Stimulated activated CD4-positive, alpha-beta T cell treated with anti-CD3 and anti-CD28 coated beads, Interleukin-4, amount 100 ng/mL, for 1 hour (primary cell): ENCODE results near the gene MID1.
"Not testable (repeated sequence)": the region's sequence is repeated elsewhere in the genome, so short reads cannot be mapped to it uniquely, and the experiment has no call there.

ENCODE experiments used
- DNase-seq: peaks from one replicate; pipeline ENCODE4 v3.0.0-alpha.2; 2020

MID1 gene

DNA sequence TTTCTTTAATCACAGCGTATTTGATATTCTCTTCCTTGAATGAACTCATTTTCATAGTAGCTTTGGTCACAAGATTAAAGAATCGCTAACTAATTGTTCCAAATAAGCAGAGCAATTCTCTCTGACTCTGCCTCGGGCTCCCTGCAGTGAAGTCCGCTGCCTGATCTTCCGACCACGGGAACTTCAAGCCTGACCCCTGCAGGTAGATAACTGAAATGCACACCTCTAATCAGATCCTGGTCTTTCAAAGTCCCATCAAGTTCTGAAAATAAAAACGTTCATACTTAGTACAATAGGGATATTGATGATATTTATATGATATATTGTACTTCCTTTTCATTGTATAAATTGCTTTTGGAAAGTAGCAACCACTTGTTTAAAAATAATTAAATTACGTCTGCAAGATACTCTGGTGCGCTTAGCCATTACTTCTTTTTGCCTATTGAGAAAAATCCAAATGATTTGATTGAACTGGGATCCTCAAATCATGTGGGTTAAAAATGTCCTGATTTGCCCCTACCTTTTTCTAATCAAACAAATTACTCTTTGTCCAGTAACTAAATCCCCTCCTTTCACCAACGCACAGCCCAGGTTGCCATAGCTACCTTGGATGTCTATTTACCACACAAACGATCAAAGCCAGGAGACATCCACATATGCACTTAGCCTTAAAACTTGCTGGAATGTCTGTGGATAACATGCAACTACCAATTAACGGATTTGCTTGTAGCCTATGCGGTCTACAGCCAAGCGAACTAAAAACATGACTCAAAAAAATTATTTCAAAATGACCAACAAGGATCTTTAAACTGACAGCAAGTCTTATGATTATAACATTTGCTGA lies 4.2 kb downstream of the MID1 start:
- no peak for DNase-seq

DNA sequence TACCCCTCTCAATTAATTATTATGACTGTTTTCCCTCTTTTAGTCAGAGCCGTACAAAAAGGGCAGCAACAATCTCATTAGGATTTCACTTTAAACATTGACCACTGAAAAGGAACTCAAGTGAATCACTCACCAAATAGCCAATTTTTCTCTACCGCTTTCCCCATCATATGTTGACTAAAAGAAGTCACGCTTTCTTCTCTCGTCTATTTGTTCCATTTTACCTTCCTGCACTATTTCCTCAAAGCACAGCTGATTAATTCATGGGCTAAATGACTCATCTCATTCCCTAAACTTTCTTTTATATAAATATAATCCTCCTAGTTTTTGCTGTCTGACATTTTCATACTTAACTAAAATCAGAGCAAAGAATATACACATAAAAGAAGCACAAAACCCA lies 8.2 kb downstream of the MID1 start:
- DNase-seq = no peak

DNA sequence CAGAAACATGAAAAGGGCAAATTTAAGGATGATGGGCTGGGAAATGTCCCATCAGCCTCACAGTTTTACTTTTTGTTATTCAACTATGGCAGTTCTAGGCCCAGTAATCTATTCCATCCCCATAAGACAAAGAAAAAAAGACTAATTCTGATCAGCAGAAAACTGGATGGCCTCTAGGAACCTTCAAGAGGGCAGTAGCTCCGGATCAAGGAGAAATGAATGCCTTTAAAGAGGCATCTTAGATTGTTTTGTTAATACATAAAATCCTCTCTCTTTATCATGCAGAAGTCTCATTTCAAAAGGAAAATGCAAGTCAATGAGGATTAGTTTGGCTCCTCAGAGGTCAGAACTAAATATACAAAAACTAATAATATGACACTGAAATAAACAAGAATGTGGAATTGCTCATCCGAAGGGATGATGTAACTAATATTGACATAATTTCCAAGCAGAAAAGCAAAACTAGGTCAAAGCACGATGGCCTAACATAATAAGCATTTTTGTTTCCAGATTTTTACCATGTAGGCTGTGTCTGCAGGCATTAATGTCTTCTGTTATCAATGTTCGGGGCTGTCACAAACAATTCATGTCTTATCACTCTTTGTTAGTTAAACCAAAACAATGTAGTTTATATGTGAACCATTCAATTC lies 8.8 kb downstream of the MID1 start:
- DNase-seq = no peak

DNA sequence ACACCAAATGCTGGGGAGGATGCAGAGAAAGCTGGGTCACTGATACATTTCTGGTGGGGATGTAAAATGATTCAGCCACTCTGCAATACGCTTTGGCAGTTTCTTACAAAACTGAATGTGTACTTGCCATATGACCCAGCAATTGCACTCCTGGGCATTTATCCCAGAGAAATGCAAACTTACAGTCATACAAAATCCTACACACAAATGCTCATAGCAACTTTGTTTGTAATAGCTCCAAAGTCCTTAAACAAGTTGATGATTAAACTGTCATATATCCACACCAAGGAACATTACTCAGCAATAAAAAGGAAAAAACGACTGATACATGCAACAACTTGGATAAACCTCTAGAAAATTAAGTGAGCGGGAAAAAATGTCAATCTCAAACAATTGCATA lies 12.3 kb downstream of the MID1 start:
- DNase-seq = no peak

DNA sequence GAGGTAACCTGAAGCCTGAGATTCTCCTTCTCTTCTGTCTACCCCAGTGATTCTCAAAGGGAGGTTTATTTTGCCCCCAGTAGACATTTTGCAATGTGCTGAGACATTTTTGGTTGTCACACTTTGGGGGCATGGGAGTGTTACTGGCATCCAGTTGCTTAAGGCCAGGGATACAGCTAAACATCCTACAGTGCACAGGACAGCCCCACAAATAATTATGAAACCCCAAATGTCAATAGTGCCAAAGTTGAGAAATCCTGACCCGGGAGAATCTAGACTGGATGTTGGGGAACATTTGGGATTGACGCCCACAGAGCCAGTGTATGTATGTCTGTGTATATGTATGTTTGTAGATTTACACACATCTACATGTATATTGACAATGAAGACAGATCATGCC lies 13.2 kb downstream of the MID1 start:
- DNase-seq = no peak

DNA sequence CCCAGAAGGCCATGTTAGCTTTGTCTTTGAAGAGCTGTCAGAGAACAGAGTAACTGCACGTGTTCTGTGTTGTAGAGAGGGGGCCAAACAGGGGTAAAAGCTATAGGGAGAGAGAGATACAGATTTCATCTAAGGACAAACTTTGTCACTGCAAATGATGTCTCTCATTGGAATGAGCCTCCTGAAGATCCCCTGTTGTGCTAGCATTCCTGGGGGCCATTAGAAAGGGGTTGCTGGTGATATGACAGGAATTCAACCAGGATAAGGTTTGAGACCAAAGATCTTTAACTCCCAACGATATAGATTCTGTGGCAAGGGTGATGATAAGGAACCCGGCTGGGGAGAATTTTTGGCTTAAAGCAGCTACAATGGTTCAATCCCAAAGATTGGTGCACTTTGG lies 16.8 kb downstream of the MID1 start:
- DNase-seq = no peak

DNA sequence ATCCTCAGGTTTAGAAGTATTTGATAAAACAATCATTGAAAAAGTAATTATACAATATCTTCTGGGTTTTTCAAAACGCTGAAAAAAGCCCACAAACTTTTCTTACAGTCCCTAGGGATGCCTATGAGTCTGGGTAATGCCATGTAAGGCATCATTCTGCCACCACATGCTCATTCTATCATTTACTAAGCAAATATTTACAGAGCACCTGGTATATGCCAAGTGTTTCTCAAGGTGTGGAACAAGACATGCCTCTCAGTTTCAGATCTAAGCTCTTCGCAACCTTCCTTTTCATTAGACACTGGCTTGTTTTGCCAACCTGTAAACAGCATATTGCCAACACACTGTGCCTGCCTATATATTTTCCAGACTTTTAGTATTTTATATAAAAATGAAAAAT lies 17.7 kb downstream of the MID1 start:
- DNase-seq = no peak

DNA sequence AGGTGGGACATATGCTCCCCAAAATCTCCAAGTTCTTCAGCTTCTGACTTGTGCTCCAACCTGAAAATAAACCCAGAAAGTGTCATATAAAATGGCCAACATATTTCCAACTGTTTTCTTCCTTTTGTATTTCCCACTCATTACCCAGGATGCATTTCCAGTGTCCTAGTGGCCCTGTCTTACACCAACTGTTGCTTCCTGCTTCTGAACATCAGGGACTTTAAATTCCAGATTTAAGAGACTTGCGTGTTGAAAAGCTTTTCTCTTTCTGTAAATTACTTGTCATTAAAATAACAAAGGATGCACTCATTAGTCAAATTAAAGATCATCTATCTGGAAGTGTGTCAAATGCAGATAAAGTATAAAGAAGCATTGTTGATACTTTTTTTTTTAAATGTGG lies 19.9 kb downstream of the MID1 start:
- no peak for DNase-seq

DNA sequence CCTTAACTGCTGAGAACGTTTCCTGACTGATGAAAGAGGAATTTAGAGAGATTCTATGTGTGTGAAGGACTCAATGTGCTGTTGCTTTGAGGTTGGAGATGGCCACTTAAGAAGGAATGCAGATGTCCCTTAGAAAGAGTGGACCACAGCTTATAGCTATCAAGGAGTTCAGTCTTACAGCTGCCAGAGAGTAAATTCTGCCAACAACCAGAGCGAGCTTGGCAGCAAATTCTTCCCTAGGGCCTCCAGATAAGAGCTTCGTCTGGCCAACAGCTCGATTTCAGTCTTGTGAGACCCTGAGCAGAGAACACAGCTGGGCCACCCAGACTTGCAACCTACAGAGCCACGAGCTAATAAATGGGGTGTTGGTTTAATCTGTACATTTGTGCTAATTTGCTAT lies 21.8 kb downstream of the MID1 start:
- no peak for DNase-seq

DNA sequence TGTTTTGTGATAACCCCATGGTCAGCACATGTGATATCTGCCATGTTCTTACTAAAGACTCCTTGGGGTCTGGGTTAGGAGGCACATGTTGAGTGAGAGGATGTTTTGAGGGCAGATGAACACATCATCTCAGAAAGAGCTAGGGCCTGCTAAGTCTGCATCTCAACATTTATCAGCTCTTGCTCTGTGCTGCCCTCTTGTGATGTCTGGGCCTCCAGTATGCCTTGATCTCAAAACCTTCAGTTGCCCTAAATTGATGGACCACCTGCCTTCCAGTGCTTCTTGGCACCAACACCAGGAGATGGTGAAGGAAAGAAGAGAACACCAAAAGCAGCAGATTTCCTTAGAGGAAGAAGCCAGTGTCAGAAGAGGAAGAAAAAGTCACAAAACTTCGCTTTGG lies 22.5 kb downstream of the MID1 start:
- no peak for DNase-seq

DNA sequence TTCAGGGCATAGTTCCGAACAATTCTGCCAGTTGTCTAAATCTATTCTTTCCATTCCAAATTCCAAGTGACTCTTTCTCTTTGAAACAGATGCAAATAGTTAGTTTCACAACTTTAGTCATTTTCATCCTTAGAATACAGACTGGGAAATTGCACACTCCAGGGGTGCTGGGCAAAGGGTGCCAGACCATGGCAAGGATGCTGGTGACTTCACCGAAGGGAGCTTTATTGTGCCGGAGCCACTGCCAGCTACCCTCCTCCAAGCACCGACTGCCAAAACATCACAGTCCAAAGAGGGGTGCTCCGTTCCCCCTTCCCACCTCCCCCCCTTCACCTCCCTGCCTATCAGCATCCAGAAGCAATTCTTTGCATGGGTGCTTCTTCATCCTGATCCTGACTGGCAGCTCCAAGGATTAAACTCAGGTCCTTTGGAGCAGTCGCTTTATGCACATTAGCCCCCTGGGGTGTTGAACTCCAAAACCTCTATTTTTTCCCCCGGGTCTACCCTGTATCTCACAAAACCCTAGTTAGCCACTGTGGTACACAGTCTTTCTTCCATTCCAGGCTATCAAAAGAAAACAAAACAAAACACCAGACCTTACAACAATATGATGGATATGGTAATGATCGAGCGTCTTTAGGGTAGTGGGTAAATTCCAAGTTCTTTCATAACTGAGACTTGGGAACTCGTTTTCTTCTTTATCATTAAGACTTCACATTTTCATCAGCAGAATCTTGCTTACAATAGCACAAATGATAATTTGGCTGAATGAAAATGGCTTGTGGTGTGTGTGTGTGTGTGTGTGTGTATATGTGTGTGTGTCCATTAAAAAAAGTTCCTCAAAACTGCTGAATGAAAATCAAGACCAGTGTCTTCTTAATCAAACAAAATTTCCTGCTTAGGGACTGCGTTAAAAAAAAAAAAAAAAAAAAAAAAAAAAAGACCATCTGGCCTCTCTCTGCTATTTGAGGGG lies 28.7 kb downstream of the MID1 start:
- no peak for DNase-seq

DNA sequence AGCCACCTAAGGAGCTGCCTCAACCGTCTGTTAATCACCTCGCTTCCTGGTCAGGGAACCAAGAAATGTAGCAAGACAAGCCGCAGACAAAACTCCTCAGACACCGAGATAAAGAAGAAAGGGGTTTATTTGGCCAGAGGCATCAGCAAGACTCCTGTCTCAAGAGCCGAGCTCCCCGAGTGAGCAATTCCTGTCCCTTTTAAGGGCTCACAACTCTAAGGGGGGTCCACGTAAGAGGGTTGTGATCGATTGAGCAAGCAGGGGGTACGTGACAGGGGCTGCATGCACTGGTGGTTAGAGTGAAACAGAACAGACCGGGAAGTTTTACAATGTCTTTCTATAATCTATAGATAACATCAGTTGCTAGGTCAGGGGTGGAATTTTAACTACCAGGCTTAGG lies 30.6 kb downstream of the MID1 start:
- DNase-seq = not testable (repeated sequence)

DNA sequence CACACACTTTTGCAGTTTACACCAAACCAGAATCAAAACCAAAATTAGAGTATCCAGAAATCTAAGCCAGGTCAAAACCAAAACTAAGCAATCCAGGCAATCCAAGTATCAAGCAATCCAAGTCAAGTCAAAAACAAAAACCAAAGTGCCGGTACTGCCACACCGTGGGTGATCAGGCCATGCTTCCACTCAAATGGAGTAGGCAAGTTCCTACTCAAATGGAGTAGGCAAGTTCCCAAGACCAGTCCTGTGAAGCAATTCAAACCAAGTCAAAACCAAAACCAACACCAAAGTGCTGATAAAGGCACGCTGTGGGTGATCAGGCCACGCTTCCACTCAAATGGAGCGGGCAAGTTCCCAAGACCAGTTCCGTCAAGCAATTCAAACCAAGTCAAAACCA lies 31.3 kb downstream of the MID1 start:
- no peak for DNase-seq

DNA sequence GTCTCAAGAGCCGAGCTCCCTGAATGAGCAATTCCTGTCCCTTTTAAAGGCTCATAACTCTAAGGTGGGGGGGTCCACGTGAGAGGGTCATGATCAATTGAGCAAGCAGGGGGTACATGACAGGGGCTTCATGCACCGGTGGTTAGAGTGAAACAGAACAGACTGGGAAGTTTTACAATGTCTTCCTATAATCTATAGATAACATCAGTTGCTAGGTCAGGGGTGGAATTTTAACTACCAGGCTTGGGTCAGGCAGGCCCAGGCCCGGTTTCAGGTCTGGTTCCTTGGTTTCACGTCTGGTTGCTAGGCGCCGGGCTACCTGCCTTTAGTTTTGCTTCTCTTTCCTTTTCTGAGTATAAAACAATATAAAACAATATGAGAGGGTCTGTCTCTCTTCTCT lies 35.5 kb downstream of the MID1 start:
- DNase-seq = not testable (repeated sequence)

DNA sequence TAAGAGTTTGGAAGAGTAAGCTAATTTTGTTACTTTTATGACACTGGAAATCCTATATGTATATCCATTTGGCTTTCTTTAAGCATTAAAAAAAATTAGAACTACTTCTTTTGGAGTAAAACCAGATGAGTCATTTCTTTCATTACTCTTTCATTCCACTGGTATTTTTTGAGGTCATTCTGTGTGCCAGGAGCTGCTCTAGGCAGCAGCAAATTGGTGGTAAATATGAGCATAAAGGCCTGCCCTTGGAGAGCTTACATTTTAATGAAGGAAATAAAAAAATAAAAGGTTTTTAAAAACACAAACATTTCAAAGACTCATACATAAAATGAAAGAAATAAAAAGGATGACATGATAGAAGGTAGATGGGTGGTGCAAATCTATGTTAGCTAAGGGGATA lies 37.4 kb downstream of the MID1 start:
- no peak for DNase-seq

DNA sequence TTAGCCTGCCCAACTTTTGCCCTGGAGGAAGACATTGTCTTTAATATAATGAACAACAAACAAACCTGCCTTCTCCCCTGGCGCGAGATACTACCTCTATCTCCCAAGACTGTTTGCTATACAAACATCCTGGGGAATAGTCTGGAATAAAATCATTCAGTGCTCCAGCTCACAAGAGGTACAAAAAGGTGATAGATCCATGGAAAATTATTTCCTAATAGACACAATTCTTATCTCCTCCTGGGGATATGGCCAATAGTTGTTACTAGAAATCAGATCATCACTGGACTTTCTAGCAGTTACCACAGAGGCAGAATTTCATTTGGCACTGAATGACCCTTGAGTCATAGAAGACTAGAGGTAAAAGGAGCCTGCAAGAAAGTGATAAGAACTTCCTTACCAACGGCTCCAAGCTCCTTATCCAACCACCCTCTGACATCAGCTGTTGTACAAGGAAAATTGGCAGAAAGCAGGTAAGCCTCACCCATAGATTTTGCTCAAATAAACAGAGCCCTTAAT lies 38.1 kb downstream of the MID1 start:
- DNase-seq = no peak

DNA sequence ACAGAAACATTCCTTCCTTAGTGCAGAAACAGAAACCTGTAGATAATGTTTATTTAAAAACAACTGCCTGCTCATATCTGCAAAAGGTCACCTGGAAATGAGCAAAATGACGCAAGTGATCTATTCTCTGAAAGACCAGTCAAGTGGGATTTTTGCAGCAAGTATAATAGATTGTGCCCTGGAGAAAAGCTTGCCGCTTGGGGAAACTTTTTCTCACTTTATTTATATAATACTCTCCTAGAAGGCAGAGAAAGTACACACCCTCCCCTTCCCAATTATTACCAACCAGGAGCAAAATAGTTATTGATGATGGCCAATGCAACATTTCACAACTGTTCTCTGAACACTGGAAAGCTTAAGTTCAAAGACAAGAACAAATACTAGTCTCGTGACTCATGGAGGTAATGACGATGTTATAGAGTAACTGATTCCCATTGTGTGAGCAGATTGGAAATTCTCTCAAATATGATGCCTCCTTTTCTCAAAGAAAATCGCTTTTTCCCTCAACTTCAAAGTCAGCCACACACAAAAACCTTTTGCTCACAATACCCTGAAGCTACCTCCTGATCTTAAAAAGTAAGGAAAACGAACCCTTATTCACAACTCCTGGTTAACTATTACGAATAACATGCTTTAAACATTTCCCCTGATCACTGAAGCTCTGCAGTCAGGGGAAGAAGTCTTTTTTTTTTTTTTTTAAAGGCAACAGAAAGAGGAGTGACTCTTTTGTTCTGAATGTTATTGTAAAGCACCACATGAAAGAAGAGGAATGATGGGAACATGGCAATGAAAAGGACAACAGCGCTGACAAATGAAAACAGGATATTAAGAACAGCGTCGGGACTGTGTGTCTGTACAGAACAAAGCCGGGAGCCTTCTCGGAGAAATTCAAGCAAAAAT lies 41.0 kb downstream of the MID1 start:
- no peak for DNase-seq

DNA sequence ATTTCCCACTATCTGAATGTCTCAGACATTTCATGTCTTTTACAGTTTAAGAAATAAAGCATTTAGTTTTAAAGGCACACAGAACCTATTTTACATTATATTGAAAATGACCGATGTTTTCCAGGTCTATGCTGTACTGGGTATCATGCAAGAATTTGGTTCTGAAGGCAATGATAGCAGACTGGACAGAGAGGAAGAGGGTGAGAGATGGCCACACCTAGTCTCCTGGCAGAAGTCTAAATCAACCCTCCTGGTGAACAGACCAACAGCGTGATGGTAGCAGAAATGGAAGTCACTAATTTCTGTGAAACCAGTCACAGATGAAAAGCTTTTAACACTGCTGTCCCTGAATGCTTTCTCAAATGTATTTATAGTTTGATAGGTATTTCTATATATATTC lies 41.9 kb downstream of the MID1 start:
- no peak for DNase-seq

DNA sequence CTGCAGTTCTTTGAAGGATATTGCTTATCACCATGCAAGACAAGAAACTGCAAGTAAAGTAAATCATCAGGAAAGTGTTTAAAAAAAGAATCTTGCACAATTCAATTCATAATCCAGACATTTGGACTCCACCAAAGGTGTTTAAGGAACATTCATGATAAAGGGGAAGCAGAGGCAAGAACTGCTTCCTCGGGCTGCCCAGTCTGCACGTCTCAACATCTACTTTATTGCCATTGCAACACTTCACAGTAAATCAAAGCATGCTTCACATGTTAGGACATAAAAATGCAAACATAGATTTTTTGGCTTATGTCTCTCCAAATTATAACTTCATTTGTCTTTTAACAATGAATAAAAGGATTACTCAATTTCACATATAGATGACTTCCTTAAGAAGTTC lies 42.5 kb downstream of the MID1 start:
- no peak for DNase-seq

DNA sequence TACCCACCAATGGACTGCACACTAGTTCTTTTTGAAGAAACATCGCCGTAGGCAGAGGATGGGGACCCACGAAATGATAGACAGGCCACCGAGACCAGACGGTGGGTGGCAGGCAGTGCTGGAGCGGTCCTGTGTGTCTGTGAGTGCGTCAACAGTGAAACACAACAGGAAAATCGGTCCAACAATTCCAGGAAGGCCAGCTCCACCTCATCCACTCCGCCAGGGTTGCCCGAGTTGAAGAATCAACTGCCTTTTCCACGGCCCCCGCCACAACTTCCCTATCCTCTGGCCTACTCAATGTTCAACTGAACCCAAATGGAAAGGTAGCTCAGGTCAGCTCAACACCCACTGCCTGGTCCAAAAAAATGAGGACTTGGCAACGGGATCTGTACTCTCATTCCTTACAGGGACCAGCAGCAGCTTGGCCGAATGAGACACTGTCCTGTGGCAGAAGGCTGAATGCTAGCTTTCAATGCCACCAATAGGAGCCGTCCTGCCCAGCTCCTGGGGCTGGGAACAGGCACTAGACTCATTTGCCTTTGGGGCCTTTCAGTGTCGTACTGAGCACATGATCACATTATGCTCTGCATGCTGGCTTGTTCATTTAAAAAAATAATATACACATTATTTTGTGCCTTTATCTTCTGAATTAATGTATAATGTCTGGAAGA lies 43.5 kb downstream of the MID1 start:
- no peak for DNase-seq

DNA sequence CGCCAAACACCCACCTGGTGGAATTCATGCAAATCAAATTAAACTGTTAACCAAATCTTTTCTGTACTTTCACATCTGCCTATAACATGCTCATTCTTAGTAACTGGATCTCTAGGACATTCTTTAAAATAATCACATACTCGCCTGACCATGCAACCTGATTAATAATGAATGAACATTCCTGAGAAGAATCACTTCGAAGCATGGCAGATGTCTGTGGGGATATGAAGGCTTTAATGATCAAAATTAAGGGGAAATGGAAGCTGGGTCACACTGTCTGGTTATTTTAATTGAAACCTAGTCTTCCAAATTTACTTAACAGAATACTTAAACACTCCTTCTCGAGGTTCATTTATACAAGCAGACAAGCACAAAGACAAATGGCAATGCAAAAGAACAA lies 44.2 kb downstream of the MID1 start:
- no peak for DNase-seq

DNA sequence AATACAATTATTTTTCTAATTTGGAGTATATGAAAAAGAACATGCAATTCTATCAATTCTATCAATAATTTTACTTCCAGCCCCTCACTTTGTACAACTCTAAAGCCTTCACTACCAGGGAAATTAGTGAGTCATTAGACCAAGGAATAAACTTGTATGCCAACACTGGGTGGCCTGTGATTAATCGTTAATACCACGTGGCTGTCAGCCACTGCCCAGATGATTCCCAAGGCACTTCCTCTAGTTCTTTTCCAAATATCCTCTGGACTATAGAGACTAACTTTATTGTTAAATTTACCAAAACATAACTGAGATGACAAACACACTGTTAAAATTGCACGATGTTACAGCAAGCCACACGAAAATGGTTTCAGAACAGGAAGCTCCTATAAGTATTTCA lies 45.7 kb downstream of the MID1 start:
- DNase-seq = no peak
